Activated CD8-positive, alpha-beta memory T cell treated with anti-CD3 and anti-CD28 coated beads, Interleukin-2, amount 50 U/mL, for 48 hours (primary cell): Measurements from ENCODE around the gene UMOD.
"Not testable (repeated sequence)": the region's sequence is repeated elsewhere in the genome, so short reads cannot be mapped to it uniquely, and the experiment has no call there.

Experiments used
- DNase-seq: peaks from one replicate; pipeline ENCODE4 v3.0.0-alpha.2; 2020

UMOD gene

DNA sequence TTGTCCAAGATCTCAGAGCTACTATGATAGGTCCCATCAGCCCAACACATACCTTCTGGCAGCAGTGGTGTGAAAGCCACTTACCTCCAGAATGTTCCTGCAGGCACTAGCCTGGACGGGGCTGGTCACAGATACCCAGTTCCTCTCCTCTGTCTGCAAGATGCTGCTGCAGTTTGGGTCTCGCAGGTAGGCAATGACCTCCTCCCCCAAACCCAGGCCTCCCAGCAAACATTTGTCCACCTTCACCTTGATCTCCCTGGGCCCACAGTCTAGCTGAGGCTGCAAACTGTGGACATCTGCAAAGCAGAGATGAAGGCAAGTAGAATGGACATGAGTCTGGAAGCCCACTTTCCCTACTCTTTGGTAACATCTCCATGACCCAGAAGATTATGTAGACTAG is 32.3 kb downstream of the UMOD start:
- DNase-seq, result no peak

DNA sequence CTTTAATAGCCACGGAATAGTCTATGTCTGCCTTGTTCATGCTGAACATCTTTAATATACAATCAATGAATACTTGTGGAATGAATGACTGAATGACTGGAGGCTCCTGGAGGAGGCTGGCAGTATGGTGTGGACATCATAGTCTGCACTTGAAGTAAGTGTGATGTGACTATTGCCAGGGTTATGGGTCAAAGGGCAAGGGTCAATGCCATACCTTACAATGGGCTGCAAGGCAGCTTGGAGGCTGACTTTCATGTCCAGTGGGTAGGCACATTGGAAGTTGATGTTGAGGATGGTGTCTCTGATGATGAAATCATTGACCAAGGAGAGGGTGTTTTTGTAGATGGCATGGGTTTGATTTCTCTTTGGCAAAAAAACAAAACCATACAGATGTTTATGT is 33.1 kb downstream of the UMOD start:
- no peak for DNase-seq

DNA sequence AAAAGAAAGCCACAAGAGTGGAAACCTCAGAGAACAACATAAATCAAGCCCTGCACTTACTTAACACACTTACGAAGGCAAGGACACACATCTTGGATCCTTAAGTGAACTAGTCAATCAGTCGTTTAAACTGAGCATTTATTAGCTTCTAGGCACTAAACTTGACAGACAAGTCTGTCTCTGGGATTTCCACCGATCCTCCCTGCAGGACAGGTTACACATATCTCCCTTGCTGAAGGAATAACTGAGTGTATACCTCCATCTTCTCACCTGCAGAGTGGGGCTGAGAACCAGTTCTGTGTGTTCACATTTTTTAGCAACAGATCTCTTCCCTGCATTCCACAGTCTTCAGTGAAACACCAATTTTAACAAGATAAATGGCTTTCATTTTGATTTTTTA is 34.1 kb downstream of the UMOD start:
- no peak for DNase-seq

DNA sequence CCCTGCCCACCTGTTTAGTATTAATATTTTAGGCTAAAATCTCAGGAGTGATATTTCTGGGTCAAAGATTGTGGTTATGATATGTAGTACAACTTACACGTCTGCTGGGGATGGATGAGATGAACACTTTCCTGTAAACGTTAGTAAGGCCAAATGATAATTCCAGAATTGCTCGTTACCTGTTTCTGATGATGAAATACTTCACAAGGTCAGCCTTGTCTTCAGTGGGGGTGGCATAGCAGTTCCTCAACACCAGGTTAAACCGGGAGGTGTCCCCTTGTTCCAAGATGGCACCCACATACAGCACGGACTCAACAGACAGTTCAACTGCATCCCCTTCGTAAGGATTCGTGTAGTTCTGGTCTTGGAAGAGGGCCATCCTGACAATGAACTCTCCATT is 34.5 kb downstream of the UMOD start:
- no peak for DNase-seq

DNA sequence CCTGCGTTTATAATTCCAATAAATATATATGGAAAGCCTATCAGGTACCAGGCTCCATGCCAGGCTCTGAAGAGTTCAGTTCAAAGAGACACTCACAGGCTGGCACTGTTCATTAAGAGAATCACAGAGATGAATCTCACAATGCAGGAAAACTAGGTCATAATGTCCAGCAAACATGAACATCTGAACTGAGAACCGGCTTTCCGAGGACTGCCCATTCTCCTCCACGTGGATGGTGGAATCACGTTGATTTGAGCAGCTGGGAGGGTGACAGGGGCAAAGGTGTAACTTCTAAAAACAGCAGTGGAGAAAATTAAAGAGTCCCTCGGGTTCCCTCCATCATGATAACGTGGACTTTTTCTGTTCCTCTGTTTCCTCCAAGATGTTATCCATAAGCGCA is 35.4 kb downstream of the UMOD start:
- no peak for DNase-seq

DNA sequence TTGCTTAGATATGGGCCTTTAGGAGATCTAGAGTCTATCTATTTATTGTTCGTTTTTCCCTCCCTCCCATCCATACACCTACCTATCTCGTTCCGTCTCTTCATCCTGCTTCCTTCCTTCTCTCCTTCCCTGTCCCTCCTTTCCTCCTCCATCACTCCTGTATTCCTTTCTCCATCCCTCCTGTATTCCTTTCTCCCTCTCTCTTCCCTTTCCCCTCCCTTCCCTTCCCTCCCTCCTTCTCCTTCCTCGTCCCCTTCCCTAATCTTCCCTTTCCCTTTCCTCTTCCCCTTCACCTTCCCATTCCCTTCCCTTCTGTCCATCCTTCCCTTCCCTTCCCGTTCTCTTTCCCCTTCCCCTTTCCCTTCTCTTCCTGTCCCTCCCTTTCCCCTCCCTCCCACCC is 35.8 kb downstream of the UMOD start:
- DNase-seq, result no peak

DNA sequence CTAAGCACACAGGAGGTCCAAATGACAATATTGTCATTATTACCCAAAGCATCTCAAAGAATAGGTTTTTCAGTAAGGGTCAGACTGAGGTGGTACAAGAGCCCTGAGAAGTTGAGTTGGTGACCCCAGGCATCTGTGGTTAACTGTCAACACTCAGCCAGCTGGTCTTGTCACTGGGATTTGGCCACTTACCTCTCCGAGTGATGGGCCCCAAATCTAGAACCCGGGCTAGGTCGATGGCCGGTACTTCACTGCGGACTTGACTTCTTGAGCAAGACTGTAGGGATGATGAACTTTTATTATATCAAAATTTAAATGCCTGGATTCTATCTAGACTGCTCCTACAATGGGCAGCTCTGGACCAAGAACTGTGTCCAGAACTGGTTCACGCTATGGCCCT is 36.8 kb downstream of the UMOD start:
- DNase-seq, result no peak

DNA sequence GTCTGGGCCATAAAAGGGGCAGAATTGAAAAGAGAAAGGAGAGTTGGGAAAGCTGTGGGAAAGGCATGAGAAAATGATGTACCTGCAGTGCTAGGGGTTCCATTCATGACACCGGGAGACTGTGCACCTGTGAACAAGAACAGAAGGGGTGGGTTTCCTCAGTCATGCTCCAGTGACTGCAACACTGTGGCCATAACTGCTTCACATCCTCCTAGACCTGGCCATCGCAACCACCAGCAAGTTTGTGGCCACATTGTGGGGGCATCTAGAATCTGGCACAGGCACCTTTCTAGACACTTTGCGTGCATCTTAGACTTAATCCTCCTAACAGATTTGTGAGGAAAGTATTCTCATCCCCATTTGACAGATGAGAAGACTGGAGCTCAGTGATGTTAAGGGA is 37.9 kb downstream of the UMOD start:
- DNase-seq, result no peak

DNA sequence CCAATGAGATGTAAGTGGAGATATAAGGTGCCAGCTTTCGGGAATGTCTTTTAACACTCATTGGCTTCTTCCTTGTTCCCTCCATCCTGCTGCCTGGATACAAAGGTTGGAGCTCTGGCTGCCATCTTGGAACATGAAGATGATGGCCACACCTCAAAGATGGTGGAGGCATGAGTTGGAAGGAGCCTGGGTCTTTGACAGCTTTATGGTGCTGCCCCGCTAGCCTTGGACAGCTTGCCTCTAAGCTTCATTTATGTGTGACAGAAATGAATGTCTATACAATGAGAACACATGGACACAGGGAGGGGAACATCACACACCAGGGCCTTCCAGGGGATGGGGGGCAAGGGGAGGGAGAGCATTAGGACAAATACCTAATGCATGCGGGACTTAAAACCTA is 38.8 kb downstream of the UMOD start:
- DNase-seq, result no peak

DNA sequence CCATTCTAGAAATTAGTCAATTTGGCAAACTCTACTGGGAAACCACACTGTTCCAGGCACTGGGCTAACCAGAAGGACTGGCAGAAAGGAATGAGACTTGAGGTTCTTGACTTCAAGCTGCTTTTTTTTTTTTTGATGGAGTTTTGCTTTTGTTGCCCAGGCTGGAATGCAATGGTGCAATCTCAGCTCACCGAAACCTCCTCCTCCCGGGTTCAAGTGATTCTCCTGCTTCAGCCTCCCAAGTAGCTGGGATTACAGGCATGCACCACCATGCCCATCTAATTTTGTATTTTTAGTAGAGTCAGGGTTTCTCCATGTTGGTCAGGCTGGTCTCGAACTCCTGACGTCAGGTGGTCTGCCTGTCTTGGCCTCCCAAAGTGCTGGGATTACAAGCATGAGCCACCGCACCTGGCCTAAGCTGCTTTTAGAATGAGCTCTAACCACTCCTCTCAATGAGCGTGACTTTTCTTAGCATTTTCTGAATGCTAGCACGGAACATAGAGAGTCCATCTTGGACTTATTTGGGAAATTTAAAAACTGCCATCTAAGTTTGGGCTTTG is 39.9 kb downstream of the UMOD start:
- not testable (repeated sequence) for DNase-seq

DNA sequence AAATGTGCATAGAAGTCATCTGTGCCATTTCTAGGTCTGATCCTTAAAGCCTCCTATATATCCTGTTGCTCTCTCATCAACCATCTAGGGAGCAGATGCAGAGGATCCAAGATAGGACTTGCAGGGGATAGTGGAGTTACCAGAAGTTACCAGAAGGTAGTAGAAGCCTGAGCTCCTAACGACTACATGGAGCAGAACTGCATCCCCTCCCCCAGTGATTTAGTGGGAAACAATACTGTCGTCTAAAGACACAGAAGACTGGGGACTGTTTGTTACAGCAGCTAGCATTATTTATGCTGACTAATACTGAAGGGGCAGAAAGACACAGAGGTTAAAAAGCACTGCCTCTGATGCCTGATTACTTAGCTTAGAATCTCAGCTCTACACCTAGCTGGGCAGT is 41.0 kb downstream of the UMOD start:
- no peak for DNase-seq

DNA sequence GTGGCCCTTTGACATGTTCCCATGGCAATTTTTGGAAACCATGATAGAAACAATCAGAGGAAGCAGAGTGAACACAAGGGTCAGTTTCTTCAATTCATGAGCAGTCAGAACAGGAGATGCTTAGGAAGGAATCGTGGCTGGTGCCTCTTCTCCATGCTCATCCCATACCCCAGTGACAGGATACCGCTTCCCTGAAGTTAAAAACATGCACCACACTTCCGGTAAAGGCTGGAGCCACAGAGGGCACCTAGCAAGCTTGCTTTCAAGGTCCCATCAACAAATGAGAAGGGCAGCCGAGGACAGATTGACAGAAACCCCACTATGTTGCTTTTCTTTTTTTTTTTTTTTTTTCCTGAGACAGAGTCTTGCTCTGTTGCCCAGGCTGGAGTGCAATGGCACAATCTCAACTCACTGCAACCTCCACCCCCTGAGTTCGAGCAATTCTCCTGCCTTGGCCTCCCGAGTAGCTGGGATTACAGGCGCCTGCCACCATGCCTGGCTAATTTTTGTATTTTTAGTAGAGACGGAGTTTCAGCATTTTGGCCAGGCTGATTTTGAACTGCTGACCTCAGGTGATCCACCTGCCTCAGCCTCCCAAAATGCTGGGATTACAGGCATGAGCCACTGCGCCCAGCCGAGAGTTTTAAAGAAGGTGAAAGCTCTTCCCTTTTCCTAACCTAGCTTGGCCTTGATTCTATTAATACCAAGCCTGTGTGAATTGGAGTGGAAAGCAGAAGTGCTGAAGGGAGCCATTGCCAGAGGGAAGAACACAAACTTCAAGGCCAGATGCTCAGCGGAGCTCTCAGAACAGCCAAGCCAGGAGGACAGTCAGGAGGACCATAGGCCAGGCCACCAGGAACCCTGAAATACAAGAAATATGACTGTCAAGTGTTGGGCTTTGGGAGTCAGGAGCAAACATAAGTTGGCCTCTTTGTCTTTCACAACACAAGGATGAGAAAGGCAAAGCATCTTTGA is 41.8 kb downstream of the UMOD start:
- DNase-seq, result no peak

DNA sequence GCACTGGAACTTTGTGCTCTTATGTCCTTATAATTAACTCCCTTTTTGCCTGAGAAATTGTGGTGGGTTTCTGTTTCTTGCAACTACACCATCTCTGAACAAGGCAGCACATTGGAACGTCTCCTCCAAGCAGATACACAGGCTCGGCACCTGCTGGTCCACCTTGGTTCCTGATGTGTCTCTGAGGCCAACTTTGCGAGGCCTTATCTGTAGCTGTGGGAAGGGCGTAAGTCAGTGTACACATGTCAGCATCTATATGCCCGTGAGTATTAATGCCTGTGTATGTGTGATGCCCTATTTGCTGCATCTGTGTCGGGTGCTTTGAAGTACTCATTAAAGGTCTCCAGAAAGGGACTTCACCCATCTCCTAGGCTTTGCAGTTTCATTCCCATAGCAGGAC is 42.7 kb downstream of the UMOD start:
- no peak for DNase-seq

DNA sequence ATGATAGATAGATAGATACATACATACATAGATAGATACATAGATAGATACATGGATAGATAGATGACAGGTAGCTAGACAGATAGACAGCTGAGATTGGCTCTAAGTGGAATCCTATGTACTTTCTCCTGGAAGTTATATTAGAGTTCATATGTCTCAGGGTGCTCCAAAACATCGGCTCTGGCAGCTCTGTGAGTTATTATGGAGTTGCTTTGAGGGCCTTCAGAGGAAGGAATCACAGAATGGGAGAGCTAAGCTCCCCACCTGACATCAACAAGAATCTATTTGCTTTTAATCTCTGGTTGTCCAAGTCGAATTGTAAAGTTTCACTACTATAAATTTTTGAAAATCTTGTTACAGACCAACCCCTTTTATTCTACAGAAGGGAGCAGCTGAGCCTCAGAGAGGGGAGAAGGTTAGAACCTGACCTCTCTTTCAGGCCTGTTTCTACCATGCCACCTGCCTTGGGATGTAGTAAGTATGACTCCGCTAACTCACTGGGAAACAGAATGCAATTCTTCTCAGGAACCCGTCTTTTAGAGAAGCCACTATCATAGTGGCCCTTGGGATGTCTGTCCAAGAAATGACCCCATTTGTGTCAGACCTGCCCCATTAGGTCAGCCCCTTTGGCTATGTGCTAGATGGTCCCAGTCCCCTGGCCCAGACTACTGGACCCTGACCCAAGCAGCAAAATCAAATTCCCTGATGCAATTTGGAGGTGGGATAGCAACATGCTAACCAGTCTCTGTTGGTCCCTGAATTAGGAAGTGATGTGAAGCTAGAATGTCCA is 43.5 kb downstream of the UMOD start:
- no peak for DNase-seq

DNA sequence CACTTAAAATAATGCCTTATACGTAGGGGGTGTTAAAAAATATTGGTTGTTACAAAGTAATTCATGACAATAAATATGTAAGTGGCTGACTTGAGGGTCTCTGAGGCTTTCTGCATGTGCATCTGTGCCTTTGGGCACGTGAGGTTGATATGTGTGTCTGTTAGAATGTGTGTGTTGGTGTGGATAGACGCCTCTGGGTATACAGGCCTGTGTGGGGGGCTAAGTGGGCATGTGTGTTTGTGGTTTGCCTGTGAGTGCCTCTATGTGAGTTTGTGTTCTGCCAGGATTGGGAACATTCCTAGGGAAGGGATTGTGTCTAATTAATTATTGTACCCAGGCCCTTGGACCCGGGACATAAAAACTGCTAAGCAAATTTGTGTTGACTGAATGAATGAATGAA is 44.2 kb downstream of the UMOD start:
- no peak for DNase-seq

DNA sequence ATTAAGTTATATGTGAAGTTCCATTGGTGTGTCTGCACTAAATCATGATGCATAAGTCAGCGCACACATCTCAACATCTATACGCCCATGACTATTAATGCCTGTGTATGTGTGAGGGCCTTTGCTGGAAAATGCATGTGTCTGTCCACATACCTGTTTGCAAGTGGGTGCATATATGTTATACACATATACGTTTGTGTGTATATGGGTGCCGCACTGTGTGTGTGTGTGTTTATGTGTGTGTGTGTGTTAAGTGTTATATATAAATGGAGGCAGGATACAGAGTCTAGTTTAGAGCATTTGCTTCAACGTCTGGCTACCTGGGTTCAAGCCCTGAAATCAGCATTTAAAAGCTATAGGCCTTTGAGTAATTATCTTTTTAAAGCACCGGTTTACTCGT is 44.7 kb downstream of the UMOD start:
- no peak for DNase-seq

DNA sequence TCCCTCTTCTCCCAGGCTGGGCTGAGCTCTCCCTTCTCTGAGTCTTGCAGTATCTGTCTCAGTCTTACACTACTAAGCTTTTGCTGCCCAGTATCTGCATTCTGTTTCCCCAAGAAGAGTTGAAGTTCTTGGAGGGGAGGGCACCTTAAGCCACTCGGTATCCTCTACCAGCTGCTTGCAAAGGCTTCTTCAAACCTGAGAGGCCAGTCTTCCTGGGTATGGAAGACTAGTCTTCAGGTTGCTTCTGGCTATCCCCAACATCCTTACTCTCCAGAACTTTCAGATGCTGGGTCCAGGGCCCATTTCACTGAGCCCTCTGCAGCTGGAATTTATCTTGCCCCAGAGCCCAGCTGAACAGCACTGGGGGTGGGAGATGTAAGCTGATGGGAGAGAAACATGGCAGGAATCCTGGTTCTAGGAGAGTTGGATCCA is 45.3 kb downstream of the UMOD start:
- DNase-seq, result no peak

DNA sequence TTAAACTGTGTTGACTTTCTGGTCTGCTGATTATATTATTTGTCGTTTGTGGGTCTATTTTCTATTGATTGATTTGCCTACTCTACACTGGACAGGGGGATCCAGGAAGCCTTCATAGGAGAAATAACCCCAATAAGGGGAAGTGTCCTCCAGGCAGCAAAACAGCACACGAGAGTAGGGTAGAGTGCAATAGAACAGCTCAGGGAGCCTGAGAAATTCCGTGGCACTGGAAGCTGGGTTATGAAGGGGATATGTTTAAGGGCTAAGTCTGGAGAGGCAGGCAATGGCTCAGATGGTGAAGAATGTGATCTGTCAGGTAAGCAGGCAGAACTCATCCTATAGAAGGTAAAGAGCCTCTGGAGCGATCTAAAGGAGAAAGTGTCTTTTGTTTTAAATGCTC is 46.1 kb downstream of the UMOD start:
- no peak for DNase-seq

DNA sequence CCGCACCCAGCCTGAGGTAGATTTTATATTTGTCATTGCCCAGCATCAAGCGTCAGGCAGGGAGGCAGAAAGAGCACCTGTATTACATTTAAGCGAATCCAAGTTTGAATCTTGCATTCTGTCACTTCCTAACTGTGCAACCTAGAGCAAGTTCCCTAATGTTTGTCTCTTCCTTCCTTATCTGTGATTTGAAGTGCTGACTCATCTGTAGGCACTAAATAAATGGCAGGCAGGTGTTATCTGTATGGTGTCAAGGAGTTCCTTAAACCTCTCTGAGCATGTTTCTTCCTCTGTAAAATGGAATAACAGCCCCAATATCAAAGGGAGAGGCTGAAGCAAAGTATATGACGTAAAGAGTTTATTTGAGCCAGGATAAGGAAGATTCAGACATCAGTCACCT is 49.5 kb downstream of the UMOD start:
- DNase-seq, result no peak

DNA sequence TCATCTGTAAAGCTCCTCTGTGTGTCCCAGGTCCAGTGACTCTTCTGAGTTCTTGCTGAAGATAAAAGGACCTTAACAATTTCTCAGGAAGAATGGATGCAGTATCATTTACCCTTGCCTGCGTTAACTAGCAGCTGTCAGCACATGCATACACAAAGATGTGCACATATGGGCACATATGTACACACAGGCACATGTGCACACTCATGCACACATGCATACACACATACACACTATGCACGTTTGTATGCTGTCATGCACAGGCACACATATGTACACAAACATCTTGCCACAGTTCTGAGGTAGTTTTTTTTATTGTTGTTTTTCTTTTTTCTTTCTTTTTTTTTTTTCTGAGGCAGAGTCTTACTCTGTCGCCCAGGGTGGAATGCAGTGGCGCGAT is 50.1 kb downstream of the UMOD start:
- DNase-seq, result no peak

DNA sequence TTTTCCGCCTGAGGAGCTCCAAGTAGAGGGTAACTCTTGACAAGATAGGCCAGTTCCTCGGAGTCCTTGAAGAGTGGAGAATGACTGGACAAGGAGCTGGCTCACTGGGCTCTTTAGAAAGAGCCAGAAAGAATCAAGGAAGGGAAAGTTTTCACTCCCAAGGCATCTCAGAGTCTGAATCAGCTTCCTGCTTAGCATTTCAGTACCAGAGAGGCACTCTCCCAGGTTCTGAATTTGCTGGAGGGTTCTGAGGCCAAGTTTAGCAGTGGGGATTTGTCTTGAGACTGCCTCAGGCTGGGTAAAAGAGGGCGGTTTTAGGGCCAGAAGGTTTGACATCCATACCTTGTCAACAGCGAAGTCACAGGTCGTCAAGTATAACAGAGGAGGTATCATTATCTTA is 50.7 kb downstream of the UMOD start:
- DNase-seq, result no peak

DNA sequence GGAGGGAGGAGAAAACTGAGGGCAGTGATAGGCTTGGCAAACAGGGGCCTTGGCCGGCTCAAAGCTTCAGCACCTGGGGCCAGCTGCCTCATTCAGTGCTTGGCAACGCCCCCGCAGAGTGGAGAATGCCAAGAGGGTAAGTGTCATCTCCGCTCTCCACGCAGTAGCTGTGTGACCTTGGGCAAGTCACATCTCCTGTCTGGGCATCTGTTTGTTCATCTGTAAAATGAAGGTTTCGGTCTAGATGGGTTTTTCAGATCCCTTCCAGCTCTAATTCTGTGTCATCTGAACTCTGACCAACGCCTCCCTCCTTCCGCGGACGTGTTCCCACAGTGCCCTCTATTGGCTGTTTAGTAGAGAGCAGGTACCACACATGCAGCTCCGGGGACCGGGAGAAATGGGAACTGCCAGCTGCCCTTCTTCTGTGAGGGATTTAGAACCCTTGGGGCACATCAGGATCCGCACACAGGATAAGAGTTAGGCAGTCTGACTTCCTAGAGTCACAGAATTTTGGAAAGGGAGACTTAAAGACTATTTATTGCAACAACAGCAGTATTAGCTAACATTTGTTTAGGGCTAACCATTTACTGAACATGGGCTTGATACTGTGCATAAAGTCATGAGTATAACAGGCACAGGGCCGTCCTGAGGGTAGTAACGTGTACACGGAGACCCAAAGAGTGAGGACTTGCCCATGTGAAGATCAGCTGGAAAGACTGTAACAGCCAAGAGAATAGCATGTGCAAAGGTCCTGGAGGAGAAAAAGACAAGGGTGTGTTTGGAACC is 52.0 kb downstream of the UMOD start:
- peak; percentile 62 for DNase-seq

DNA sequence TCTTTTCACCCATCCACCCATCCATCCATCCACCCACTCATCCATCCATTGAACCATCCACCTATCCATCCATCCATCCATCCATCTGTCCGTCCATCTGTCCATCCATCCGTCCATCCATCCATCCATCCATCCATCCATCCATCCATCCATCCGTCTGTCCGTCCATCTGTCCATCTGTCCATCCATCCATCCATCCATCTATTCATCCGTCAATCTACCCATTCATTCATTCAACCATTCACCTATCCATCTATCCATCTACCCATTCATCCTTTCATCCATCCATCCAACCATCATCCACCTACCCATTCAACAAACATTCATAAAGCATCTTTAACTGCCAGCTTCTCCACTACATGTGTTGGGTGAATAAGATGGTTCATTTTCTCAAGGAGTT is 54.1 kb downstream of the UMOD start:
- no peak for DNase-seq
